ENCODE data around the gene TXLNG.

GRCh38 chrX:16892504-16893362 is 106.5 kb downstream of the TXLNG start:
- TF ChIP-seq CTCF (IDR thresholded peaks at IDR 0.05) (peak; percentile 51 to 71 (median 62)), POLR2A (IDR thresholded peaks at IDR 0.05) (no peak)

Measured in testis (tissue), 2 donors.